GM18499 (cell line): ENCODE results near the gene SAMD10.
"Not testable (repeated sequence)": the region's sequence is repeated elsewhere in the genome, so short reads cannot be mapped to it uniquely, and the experiment has no call there.

ENCODE experiments used
- ATAC-seq: cut with Tn5 transposase; IDR thresholded peaks from one replicate; pipeline ENCODE4 v1.9.1; 2021; ENCODE audit warnings: moderate number of reproducible peaks; ENCODE audit not compliant: insufficient read depth, unreplicated experiment

Gene SAMD10

DNA sequence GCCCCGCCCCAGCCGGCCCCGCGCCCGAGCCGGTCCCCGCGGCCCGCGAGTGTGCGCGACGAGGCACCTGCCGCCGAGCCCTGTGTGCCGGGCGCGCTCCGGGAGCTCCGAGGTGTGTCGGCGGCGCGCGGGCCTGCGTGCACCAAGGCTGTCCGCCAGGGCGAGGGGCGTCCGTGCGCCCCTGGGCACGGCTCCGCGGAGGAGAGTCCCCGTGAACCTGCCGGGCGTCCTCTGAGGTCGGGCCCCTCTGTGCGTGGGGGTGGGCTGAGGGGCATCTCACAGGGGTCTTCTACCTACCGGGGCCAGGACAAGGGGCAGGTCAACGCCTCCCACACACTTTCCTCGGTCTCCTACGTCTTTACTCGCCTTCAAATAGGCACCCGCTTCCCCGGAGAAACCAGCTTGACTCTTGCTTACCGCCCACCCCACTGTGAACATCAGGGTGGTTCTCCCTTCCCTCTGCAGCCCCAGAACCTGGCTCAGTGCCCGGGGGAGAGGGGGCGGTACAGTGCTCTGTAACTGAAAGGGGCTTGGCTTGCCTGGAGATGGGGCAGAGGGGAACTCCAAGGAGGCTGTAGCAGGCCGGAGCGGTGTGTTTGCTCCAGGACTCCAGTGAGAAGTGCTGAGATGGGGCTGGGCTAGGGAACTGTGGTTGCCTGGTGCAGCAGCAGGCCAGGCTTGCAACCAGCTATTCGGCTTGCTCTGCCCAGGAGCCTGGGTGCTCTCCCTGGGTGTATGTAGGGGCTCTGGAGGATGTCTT, at the start of gene SAMD10:
SAMD10 (minus strand) TSS at position 86 of the 760 bp plus-strand sequence. CDS start 175 bp downstream, outside the sequence.
- no peak for ATAC-seq

DNA sequence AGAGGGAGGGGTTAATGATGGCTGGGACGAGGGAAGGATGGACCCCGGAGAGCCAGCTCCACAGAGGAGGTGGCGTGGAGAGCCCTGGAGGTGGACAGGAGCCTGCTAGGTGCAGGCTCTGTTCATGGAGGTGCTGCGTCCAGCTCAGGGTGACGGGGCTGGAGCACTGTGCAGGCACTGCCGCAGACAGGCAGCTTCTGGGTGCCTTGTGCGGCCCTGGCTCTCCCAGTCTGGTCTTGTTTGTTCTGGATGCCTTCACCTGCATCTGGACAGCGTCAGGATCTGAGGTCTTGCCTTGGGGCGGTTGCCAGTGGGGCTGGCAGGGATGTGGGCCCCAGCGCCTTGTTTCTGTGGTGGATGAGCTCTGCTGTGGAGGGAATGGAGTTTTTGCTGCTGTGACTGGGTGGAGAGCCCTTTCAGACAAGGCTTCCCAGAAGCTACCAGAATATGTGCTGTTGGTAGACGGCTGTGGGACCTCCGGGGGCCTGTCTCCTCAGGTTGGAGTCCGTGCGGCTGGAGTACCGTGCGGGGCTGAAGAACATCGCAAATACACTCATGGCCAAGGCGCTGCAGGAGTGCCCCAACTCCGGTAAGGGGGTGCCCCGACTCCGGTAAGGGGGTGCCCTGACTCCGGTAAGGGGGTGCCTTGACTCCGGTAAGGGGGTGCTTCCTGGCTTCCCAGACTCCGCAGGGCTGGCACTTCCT, 48.7 kb upstream of the SAMD10 start:
- ATAC-seq, result no peak

DNA sequence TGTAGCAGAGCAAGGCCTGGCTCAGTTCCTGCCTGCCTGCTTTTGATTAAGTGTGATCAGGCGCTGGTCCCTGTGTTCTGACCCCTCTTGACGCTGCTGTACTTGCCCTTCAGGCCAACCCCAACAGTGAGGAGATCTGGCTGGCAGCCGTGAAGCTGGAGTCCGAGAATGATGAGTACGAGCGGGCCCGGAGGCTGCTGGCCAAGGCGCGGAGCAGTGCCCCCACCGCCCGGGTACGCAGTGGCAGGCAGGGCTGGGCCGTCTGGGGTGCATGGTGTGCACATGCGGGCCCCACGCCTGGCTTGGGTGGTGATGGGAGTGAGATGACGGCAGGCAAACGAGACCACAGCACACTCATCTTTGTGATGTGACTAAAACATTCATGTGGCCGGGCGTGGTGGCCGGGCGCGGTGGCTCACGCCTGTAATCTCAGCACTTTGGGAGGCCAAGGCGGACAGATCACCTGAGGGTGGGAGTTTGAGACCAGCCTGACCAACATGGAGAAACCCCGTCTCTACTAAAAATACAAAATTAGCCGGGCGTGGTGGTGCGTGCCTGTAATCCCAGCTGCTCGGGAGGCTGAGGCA, 46.5 kb upstream of the SAMD10 start:
- no peak for ATAC-seq

DNA sequence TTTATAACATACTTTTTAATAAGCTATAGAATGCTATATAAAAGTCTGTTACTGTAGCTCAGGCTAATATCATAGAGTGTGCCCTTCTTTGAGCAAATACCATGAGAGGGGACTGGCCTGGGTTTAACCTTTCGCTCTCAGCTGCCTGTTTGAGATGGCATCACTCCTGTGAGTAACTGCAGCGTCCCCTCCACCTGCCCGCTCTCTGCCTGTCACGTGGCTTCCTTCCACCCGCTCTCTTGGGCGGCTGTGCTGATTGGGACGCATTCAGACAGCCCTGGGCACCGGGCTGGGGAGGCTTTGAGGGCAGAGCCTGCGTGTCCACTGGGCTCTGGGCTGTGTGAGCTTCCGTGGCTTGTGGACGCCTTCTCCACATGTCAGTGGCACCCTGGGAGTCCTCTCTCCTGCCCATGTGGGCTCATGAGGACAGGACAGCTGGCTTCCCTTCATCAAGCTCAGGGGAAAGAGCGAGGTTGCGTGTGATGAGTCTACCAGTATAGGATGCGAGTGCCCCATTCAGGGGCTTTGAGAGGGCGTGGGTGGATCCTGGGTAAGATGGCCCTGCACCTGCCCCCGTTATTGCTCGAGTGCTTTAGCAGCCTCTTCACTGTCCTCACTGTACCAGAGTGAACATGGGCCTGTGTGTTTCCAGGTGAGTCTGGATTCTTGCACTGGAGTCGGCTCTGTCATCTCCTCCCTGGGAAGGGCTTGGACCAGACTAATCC, 45.8 kb upstream of the SAMD10 start:
- ATAC-seq, result no peak

DNA sequence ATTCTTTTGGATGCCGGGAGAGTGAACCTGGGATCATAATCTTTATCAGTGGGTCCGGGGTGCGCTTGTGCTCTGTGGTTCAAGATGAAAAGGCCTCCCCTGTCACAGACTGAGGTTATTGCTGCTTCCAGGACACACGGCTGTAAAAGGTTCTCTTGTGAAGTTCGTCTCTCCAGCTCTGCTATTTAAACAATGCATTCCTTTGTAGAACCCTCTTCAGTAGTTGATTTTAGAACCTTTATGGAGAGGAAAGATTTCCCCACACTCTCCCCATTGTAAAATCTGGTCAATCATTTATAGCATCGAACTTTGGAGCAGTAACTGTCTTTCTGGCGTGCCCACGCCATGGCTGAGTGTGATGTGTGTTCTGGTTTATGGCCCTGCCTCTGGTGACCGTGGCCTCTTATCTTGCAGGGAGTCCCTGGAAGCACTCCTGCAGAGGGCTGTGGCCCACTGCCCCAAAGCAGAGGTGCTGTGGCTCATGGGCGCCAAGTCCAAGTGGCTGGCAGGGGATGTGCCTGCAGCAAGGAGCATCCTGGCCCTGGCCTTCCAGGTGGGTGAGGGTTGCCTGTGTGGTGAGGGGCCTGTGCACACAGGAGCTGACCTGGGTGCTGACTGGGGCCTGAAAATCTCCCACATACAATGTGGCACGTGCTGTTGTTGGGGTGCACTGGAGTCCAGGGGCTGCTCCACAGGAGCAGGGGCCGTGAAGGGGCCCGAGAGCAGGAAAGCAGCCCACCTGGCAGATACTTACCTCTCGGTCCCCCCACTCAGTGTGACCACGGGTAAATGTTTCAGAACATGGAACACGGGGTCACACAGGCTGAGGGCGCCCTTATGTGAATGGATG, 44.9 kb upstream of the SAMD10 start:
- no peak for ATAC-seq

DNA sequence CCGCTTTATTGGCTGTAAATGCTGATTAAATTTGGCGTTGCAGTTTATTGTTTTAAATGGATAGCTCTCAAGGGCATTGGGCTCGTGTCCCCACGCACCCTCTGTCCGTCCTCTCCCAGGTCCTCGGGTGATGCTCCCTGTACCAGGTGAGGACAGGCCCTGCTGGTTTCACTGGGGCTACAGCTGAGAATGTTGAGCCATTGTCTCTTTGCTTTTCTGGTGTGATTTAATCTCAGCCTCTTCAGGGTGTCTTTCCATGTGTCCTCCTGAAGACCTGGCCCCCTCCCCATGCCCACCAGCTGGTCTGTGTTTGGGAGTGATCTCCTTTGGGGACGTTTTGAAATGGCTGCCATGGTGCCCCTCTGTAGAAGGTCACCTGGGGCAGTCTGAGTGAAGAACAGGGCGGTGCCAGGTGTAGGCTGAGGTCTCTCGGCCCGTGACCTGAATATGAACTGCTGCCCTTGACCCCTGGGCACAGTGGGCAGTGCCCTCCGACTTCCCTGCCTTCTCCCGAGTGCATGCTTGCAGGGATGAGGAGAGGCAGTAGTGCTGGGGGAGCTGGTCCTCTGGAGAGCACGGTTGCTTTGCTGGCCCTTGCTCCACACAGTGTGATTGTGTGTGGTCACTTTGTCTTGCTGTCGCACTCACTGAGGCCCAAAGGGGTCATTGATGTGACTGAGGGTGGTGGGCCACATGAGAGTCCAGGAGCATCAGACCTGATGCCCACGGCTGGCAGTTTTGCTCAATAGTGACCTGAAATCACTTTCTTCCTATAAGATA, 44.1 kb upstream of the SAMD10 start:
- ATAC-seq, result no peak

DNA sequence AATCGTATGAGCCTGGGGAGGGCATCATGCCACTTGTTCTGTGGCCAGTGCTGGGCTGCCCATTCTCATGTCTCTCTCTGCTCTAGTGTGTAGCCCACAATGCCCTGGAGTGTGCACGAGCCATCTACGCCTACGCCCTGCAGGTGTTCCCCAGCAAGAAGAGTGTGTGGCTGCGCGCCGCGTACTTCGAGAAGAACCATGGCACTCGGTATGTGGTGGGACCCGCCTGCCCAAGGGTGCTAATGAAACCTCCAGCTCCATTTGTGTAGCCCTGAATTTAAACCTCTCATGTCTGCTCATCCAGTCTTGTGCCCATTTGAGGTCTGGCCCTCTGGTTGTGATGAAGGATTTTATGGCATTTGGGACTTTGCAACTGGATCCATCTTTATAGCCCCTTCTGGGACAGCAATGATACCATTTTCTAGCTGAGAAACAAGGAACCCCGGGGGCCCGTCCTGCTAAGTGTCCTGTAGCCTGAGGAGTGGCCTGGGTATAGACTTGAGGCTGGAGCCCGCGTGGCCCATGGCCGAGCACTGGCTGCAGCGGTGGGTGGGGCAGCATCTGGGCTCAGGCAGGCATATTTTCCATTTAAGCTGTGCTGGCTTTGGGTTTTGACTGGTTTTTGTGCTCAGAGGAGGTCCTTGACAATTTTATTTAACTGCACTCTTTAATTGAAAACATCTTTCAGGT, 43.4 kb upstream of the SAMD10 start:
- ATAC-seq, result no peak

DNA sequence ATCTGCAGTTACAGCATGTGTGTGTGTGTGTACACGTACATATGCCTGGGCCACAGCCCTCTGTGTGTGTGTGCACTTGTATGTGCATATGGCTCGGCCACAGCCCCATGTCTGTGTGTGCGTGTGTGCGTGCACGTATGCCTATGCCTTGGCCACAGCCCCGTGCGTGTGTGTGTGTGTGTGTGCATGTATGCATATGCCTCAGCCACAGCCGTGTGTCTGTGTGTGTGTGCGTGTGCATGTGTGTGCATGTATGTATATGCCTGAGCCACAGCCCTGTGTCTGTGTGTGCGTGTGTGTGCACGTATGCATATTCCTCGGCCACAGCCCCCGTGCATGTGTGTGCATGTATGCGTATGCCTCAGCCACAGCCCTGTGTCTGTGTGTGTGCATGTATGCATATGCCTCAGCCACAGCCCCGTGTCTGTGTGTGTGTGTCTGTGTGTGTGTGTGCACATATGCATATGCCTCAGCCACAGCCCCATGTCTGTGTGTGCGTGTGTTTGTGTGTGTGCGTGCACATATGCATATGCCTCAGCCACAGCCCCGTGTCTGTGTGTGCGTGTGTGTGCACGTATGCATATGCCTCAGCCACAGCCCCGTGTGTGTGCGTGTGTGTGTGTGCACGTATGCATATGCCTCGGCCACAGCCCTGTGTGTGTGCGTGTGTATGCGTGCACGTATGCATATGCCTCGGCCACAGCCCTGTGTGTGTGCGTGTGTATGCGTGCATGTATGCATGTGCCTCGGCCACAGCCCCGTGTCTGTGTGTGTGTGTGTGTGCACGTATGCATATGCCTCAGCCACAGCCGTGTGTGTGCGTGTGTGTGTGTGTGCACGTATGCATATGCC, 41.9 kb upstream of the SAMD10 start:
- ATAC-seq, result no peak

DNA sequence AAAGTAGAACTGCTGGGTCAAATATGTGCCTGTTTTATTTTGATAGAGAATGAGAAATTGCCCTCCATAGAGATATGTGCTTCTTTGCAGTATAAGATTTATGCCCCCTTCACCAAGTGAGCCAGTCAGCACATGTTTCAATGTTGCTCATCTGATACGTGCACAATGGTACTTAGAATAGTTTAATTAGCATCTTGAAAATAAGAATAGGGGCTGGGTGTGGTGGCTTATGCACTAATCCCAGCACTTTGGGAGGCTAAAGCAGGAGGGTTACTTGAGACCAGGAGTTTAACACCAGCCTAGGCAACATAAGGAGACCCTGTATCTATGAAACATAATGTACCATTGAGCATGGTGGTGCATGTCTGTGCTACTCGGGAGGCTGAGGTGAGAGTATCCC, 36.2 kb upstream of the SAMD10 start:
- ATAC-seq, result no peak

DNA sequence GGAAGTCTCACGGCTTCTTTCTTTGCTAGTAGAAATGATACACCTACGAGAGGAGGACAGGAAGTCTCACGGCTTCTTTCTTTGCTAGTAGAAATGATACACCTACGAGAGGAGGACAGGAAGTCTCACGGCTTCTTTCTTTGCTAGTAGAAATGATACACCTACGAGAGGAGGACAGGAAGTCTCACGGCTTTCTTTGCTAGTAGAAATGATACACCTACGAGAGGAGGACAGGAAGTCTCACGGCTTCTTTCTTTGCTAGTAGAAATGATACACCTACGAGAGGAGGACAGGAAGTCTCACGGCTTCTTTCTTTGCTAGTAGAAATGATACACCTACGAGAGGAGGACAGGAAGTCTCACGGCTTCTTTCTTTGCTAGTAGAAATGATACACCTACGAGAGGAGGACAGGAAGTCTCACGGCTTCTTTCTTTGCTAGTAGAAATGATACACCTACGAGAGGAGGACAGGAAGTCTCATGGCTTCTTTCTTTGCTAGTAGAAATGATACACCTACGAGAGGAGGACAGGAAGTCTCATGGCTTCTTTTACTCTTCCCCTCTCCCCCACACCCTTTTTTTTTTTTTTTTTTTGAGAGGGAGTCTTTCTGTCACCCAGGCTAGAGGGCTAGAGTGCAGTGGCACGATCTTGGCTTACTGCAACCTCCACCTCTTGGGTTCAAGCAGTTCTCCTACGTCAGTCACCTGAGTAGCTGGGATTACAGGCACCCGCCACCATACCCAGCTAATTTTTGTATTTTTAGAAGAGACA, 33.1 kb upstream of the SAMD10 start:
- not testable (repeated sequence) for ATAC-seq

DNA sequence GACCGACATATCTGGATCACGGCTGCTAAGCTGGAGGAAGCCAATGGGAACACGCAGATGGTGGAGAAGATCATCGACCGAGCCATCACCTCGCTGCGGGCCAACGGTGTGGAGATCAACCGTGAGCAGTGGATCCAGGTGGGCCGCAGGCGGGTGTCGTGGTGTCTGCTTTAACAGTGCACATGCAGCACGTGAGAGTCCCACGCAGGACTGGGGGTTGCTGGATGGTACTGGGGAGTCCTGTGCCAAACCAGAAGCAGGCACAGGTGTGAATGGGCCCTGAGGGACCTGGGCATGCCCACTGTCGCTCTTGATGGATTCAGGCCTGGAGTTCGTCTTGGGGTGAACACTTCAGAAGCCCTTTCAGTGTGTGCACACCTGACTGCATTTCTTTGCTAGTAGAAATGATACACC, 31.9 kb upstream of the SAMD10 start:
- no peak for ATAC-seq

DNA sequence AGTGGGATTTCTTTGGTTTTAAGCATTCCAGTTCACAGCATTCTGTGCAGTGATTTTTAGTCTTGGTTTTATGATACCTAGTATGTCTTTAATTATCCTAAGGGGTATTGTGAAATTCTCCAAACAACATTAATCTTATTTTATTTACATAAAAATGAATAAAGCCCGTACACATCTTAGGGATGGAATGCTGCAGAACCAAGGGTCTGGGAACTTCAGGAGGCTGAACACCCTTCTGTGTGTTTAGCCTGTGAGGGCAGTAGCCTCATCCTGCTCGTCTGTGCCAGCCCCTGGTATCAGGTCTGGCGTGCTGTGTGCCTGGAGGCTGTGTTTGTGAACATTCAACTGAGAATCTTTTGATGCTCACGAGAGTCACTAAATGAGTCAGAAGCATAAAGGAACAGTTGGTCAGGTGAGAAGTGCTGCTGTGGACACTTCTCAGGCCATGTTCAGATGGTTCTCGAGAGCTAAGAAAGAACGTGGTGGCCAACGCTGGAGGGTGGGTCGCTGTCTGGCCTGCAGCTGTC, 31.3 kb upstream of the SAMD10 start:
- no peak for ATAC-seq

DNA sequence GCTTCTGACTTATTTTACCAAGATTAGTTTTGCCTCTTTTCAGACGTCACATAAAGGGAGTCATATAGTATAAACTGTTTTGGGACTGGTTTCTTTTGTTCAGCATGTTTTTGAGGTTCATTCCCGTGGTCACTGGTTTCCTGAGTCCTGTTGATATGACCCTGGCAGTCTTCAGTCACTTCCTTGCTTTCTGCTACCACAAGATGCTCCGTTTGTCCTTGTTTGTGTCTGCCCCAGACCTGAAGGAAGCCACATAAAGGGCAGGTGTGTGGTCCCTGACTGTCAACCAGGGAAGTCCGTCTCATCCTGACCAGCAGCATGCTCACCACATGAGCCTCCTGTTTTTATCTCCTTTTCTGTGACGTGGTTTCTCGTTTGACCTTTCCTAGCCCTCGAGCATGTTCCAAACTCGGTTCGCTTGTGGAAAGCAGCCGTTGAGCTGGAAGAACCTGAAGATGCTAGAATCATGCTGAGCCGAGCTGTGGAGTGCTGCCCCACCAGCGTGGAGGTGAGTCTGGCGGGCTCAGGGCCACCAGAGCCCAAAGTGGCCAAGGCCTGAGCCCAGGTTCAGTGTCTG, 30.5 kb upstream of the SAMD10 start:
- no peak for ATAC-seq

DNA sequence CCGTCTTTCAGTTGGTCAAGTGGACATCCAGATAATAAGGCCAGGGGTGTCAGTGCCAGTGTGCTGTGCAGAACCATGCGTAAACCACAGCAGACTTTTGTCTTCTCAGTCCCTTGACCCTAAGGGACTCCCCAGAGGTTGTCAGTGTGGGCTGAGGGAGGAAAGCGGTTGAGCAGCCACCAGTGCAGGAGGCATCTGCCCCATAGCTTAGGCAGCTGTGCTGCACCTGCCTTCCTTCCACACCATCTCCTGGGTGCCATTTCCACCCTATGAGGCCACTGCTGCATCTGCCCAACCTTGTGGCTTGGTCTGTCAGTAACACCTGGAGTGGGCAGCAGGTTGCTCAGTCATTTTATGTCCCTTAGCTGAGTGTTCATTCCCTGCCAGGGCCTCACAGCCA, 27.5 kb upstream of the SAMD10 start:
- ATAC-seq, result no peak

DNA sequence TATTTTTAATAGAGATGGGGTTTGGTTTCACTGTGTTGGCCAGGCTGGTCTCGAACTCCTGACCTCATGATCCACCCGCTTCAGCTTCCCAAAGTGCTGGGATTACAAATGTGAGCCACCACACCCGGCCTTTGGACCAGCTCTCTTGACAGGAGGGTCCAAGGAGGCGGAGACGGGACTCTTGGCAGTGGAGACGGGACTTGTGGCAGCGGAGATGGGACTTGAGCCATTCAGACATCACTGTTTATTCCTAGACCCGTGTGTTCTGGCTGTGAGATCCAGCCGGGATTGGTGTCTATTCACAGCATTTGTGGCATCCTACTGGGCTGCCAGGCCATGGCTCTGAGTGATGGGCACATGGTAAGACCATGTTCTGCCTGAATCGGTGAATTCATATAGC, 27.0 kb upstream of the SAMD10 start:
- ATAC-seq, result no peak

DNA sequence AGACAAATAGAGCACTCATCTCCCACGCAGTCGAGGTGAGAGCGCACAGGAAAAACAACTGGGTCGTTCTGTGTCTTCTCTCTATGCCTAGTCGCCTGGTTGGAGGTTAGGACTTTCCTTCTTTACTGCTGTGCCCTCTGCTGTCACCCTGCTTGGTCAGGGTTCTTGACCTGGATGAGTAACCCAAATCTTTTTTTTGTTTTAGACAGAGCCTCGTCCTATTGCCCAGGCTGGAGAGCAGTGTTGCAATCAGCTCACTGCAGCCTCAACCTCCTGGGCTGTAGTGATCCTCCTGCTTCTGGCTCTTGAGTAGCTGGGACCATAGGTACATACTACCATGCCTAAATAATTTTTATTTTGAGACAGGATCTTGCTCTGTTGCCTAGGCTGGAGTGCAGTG, 26.0 kb upstream of the SAMD10 start:
- ATAC-seq, result no peak
